IgD-negative memory B cell (primary cell): ENCODE measurements around the gene IMPDH1. TPM values are rescaled to one million over a fixed set of nuclear protein-coding genes. Genes with fewer than 3 reads are reported as not detected.
"Not testable (repeated sequence)": the region's sequence is repeated elsewhere in the genome, so short reads cannot be mapped to it uniquely, and the experiment has no call there.

Experiments
- H3K27ac Mint-ChIP-seq, 3 donors: one replicate each; pipeline ENCODE4 v1.8.0; 2020 to 2022; ENCODE audit warnings: mild to moderate bottlenecking in 3 of 3, mixed read lengths in 3 of 3, moderate library complexity in 1 of 3
- H3K27me3 Mint-ChIP-seq: one replicate; pipeline ENCODE4 v1.8.0; 2021; ENCODE audit warnings: mixed read lengths
- H3K36me3 Mint-ChIP-seq: one replicate; pipeline ENCODE4 v1.8.0; 2020; ENCODE audit warnings: mild to moderate bottlenecking, mixed read lengths
- H3K4me1 Mint-ChIP-seq, 3 donors: one replicate each; pipeline ENCODE4 v1.8.0; 2020 to 2022; ENCODE audit warnings: mixed read lengths in 3 of 3, mild to moderate bottlenecking in 1 of 3
- H3K4me3 Mint-ChIP-seq, 4 donors: one replicate each; pipeline ENCODE4 v1.8.0; 2020 to 2022; ENCODE audit warnings: mild to moderate bottlenecking in 4 of 4, mixed read lengths in 4 of 4, moderate library complexity in 3 of 4
- H3K9me3 Mint-ChIP-seq, 3 donors: one replicate each; pipeline ENCODE4 v1.8.0; 2020 to 2021; ENCODE audit warnings: mixed read lengths in 3 of 3, mild to moderate bottlenecking in 1 of 3
- polyA plus RNA-seq: library from polyadenylated mRNA; unstranded; fragments of 300-500 nt; fragmentation: Illumina TruSeq; gene quantifications from one replicate; pipeline ENCODE4 v1.2.3, GENCODE V29; 2021

The IMPDH1 gene
- 58.6 TPM for polyA plus RNA-seq

DNA sequence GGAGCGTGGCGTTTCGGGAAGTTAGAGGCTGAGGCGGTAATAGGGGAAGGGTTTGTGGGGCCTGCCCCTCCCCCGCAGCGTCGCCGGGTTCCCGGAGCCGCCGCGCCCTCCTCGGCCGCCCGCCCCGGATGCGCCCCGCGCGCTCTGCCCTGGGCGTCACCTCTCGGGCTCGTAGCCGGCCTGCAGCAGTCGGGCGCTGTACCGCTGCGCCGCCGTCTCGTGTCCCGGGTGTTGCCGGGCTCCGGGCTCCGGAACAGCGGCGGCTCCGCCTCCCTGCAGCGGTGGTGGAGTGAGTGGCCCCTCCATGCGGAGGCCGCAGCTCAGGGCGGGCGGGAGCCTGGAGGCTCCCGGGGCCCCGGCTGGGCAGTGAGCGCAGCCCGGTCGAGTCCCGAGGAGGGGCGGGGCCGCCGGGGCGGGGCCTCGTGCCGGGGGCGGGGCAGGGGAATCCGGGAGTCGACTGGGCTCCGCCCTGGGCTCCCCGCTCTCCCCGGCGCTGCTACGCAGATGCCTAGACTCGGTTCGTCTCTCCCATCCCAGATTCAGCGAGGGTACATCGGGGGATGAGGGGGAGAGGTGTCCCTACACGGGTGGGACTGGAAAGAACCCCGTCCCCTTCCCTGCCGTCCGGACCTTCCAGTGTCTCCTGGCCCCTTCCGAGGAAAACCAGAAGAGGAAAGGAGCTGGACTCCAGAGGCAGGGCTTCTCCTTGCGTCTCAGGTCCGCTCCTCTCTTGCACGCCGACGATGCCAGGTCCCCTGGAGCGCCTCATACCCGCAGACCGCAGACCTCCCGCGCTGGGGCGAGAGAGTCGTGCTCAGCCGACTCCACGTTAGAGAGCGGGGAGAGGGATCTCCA is at the start of gene IMPDH1:
IMPDH1 (minus strand) TSS at position 387 of the 855 bp plus-strand sequence; CDS start at position 306, 81 bp downstream.
- peaks cover 2% of the 10 kb centered on the region for H3K36me3 Mint-ChIP-seq
- peaks cover 26 to 29% (median 28%) of the 10 kb centered on the region in 3 donors for H3K4me1 Mint-ChIP-seq
- peaks cover 0 to 2% (median 0%) of the 10 kb centered on the region in 3 donors for H3K9me3 Mint-ChIP-seq
- H3K27me3 Mint-ChIP-seq = peaks cover 3% of the 10 kb centered on the region
- peak within 1 kb of the TSS; percentile 82 to 97 (median 92) for H3K4me3 Mint-ChIP-seq
- peak within 1 kb of the TSS; percentile 77 to 89 (median 85) for H3K27ac Mint-ChIP-seq

DNA sequence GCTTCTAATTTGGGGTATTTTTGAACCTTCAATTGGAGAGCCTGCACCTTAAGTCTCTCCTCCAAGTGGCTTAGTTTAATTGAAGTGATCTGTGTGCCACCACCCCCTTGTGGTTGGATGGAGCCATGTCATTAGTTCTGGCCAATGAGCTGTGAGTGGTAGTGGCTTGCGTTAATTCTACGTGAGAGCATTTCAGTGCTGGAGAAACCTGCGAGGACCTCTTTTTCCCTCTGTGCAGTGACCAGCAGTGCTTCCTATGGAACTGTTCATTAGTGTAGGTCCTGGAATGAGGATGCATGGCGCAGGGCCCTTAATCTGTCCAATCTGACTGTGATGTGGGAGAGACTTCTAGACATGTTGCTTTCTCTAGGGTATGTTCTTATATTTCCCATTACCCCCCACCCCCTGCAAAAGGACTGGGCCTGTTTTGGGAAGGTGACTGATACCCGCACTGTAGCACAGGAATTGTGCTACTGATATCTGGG is 49.7 kb upstream of the IMPDH1 start:
- H3K27me3 Mint-ChIP-seq = peaks cover 1% of the 10 kb centered on the region
- H3K4me1 Mint-ChIP-seq = peaks cover 15 to 22% (median 17%) of the 10 kb centered on the region in 3 donors
- H3K9me3 Mint-ChIP-seq = no peaks in the 10 kb centered on the region
- H3K36me3 Mint-ChIP-seq = peaks cover 2% of the 10 kb centered on the region
- H3K4me3 Mint-ChIP-seq = peak overlapping the region in 2 of 4 donors; percentile 2 to 92
- peak overlapping the region in 1 of 3 donors; percentile 5 for H3K27ac Mint-ChIP-seq

DNA sequence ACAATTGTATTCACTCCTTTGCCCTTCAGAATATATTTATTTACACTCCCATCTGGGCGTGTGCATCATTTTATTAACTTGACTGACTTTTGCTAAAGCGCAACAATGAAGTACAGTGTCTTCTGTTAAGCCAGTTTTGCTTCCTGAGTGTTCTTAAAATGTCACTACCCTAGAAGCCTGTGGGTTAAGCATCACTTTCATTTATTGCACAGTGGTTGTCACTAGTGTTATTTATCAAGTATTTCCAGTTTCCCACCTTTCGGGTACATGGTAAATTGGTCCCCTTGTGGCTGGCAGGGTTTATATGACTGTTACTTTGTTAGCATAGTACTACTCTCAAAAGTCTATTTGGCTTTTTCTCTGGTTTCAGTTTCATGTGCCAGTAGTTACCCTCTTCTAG is 49.2 kb upstream of the IMPDH1 start:
- peaks cover 15 to 22% (median 17%) of the 10 kb centered on the region in 3 donors for H3K4me1 Mint-ChIP-seq
- H3K27ac Mint-ChIP-seq = peak overlapping the region in 1 of 3 donors; percentile 5
- H3K36me3 Mint-ChIP-seq = peaks cover 2% of the 10 kb centered on the region
- H3K27me3 Mint-ChIP-seq = peaks cover 1% of the 10 kb centered on the region
- peak overlapping the region in 1 of 4 donors; percentile 92 for H3K4me3 Mint-ChIP-seq
- H3K9me3 Mint-ChIP-seq = no peaks in the 10 kb centered on the region

DNA sequence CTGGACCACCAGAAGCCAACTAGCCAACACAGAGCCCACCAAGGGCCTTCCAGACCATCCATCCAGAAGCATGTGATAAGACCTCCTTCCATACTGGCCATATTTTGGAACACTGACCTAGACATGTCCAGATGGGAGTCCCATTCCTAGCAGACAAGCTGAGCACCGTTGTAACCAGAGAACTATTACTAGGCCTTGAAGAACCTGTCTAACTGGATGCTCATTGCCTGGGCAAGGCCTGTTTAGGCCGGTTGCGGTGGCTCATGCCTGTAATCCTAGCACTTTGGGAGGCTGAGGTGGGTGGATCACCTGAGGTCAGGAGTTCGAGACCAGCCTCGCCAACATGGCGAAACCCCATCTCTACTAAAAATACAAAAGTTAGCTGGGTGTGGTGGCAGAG is 47.6 kb upstream of the IMPDH1 start:
- not testable (repeated sequence) for H3K9me3 Mint-ChIP-seq, H3K36me3 Mint-ChIP-seq, H3K27me3 Mint-ChIP-seq
- peaks cover 15 to 23% (median 17%) of the 10 kb centered on the region in 3 donors for H3K4me1 Mint-ChIP-seq
- peak overlapping the region in 2 of 4 donors; percentile 59 to 92 for H3K4me3 Mint-ChIP-seq
- peak overlapping the region in 1 of 3 donors; percentile 56 for H3K27ac Mint-ChIP-seq

DNA sequence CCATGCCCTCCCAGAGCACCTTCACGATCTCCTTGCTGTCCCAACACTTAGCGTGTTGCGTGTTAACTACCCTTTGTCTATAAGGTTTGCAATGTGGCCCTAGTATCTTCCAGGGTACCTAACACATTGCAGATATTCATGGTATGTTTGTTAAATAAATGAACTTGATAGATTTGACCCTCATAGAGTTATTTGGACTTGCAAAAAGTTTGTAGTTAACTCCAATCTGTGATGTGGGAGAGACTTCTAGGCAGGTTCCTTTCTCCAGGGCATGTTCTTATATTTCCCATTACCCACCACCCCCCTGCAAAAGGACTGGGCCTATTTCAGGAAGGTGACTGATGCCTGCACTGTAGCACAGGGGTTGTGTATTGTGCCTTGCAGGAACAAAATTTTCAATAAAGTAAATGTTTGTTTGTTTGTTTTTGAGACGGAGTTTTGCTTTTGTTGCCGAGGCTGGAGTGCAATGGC is 46.5 kb upstream of the IMPDH1 start:
- Mint-ChIP-seq H3K9me3 (no peaks in the 10 kb centered on the region), H3K36me3 (peaks cover 2% of the 10 kb centered on the region), H3K27me3 (peaks cover 1% of the 10 kb centered on the region), H3K27ac (peak overlapping the region; percentile 3 to 91 (median 63)), H3K4me1 (peaks cover 15 to 27% (median 17%) of the 10 kb centered on the region in 3 donors), H3K4me3 (peak overlapping the region; percentile 92 to 99 (median 95))

DNA sequence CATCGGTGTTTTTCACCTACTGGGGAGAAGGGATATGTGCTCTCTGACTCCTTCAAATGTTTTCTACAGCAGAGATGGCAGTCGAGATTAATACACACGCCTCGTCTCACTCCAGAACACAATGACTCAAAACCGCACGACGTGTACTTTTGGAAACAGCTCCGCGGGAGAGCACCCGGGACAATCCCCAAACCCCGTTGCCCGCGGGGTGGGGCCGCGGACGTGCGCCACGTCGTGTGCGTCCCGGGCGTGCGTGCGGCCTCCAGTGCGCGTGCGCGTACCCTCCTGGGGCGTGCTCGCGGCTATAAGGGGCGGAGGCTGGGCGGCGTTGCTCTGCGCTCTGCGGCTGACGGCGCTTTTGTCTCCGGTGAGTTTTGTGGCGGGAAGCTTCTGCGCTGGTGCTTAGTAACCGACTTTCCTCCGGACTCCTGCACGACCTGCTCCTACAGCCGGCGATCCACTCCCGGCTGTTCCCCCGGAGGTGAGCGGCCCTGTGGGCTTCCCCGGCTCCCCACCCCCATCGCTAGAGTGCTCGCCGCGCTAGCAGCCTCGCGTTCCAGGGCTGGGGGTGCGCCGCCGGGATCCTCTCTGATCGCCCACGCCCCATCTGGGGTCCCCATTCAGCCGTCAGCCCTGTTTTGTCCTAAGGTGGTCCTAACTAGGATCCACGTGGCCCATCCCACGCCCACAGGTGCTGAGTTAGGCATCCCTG is 45.9 kb upstream of the IMPDH1 start, which contains the start of gene HILPDA:
HILPDA (plus strand) TSS at position 336 of the 712 bp plus-strand sequence. CDS start 1,391 bp downstream, outside the sequence.
- peaks cover 2% of the 10 kb centered on the region for H3K36me3 Mint-ChIP-seq
- H3K27me3 Mint-ChIP-seq = peaks cover 1% of the 10 kb centered on the region
- H3K4me1 Mint-ChIP-seq = peaks cover 15 to 27% (median 17%) of the 10 kb centered on the region in 3 donors
- H3K9me3 Mint-ChIP-seq = no peaks in the 10 kb centered on the region
- peak within 1 kb of the TSS; percentile 92 to 99 (median 95) for H3K4me3 Mint-ChIP-seq
- H3K27ac Mint-ChIP-seq = peak within 1 kb of the TSS; percentile 63 to 96 (median 92)

DNA sequence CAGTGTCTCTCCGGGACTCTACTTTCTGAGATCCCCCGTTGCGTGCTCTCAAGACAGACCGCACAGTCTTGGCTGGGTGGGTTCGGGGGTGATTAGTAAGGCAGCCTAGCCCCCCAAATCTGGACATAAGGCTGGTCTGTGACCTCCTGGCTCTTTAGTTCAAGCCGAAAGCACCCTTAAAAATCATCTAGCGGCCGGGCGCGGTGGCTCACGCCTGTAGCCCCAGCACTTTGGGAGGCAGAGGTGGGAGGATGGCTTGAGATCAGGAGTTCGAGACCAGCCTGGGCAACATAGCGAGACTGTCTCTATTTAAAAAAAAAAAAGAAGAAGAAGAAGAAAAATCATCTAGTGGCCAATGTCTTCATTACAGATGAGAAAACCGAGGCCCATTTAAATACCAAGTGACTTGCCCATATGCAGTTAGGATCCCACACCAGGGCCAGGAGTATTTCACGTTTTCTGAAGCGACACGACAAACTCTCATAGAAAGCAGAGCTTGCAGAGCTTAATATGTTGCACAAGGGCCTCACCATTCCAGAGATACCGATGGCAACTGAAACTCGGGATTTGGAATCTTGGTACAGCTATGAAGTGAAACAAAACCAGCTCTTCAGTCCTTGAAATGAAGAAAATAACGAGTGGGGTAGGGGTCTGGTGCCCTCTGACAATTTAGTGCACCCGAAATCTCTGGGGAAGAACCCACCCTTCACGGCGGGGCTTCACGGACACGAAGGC is 45.2 kb upstream of the IMPDH1 start:
- H3K4me1 Mint-ChIP-seq = peaks cover 15 to 27% (median 17%) of the 10 kb centered on the region in 3 donors
- peaks cover 1% of the 10 kb centered on the region for H3K27me3 Mint-ChIP-seq
- H3K4me3 Mint-ChIP-seq = peak overlapping the region; percentile 92 to 99 (median 95)
- H3K27ac Mint-ChIP-seq = peak overlapping the region; percentile 63 to 96 (median 92)
- H3K36me3 Mint-ChIP-seq = peaks cover 2% of the 10 kb centered on the region
- no peaks in the 10 kb centered on the region for H3K9me3 Mint-ChIP-seq

DNA sequence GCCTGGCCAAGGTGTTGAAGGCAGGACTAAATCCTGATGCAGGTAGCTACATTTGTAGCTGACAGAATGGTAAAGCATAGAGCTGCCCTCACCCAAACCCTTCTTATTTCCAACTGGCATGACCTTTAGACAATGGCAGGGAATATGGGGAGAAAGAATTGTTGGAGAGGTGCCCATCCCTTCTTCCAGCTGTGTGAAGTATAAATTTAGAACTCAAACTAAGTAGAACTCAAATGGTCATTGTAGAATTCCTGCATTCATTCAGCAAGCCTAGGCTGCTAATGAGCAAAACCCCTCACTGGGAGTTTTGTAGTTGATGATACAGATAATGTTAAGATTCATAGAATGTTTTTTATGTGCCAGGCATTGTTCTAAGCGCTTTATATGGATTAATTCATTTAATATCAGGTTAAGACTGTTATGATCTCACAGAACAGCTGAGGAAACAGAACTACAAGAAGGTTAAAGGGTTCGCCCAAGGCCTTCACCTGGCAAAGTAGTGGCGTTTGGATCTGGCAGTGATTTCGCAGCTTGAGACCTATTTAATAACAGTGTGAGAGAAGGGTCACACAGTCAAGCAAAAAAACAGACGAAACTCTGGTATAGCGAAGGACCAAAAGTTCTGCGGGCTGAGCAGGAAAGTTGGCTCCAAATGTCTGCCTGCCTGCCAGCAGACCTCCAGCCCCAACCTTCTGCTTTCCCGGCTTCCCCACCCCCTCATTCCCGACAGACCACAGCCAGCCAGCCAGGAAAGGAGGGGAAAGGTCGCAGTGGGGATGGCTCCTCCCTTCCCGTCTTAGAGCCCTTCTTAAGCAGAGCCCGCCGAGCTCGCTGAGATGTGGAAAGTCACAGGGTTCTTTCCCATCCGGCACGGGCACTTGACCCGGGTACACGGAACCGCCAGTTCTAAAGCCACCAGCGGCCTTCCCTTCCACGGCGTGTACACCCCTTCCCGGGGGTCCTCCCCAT is 44.3 kb upstream of the IMPDH1 start:
- peaks cover 2% of the 10 kb centered on the region for H3K36me3 Mint-ChIP-seq
- no peaks in the 10 kb centered on the region for H3K9me3 Mint-ChIP-seq
- H3K4me3 Mint-ChIP-seq = peak overlapping the region; percentile 46 to 99 (median 91)
- peak overlapping the region in 2 of 3 donors; percentile 59 to 64 for H3K27ac Mint-ChIP-seq
- H3K4me1 Mint-ChIP-seq = peaks cover 10 to 22% (median 12%) of the 10 kb centered on the region in 3 donors
- peaks cover 1% of the 10 kb centered on the region for H3K27me3 Mint-ChIP-seq

DNA sequence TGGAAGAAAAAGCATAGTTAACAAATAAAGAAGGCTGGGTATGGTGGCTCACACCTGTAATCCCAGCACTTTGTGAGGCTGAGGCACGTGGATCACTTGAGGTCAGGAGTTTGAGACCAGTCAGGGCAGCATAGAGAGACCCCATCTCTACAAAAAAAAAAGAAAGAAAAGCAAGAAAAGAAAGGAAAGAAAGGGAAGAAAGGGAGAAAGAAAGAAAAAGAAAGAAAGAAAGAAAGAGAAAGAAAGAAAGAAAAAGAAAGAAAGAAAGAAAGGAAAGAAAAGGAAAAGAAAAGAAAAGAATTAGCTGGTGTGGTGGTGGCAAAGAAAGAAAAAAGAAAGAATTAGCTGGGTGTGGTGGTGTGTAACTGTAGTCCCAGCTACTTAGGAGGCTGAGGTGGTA is 42.8 kb upstream of the IMPDH1 start:
- H3K4me3 Mint-ChIP-seq = peak overlapping the region in 1 of 4 donors; percentile 37
- no peak overlapping the region for H3K27ac Mint-ChIP-seq
- H3K27me3 Mint-ChIP-seq = peaks cover 1% of the 10 kb centered on the region
- peaks cover 2% of the 10 kb centered on the region for H3K36me3 Mint-ChIP-seq
- no peaks in the 10 kb centered on the region for H3K9me3 Mint-ChIP-seq
- H3K4me1 Mint-ChIP-seq = peaks cover 8 to 15% (median 11%) of the 10 kb centered on the region in 3 donors

DNA sequence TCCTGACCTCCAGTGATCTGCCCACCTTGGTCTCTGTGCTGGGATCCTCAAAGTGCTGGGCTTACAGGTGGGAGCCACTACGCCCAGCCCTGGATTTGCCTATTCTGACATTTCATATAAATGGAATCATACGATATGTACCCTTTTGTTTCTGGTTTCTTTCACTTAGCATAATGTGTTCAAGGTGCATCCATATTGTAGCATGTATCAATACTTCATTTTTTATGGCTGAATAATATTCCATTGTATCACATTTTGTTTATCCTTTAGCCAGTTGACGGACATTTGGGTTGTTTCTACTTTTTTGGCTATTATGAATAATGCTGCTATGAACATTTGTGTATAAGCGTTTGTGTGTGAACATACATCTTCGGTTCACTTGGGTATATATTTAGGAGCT is 41.1 kb upstream of the IMPDH1 start:
- H3K27me3 Mint-ChIP-seq = peaks cover 1% of the 10 kb centered on the region
- H3K4me1 Mint-ChIP-seq = peaks cover 4 to 8% (median 6%) of the 10 kb centered on the region in 3 donors
- no peak overlapping the region for H3K4me3 Mint-ChIP-seq
- H3K36me3 Mint-ChIP-seq = peaks cover 2% of the 10 kb centered on the region
- no peak overlapping the region for H3K27ac Mint-ChIP-seq
- H3K9me3 Mint-ChIP-seq = no peaks in the 10 kb centered on the region

DNA sequence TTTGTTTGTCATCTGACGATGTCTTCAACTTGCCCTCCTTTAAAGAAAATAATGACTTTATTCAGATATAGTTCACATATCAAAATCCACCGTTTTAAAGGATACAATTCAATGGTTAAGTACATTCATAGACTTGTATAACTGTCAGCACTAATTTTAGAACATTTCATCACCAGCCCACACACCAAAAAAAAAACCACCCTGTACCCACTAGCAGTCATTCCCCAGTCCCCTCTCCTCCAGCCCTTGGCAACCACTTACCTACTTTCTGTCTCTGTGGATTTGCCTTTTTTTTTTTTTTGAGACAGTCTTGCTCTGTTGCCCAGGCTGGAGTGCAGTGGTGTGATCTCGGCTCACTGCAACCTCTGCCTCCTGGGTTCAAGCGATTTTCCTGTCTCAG is 40.6 kb upstream of the IMPDH1 start:
- Mint-ChIP-seq H3K36me3 (peaks cover 2% of the 10 kb centered on the region), H3K27me3 (peaks cover 1% of the 10 kb centered on the region), H3K27ac (no peak overlapping the region), H3K9me3 (no peaks in the 10 kb centered on the region), H3K4me3 (no peak overlapping the region), H3K4me1 (peaks cover 4 to 8% (median 4%) of the 10 kb centered on the region in 3 donors)

DNA sequence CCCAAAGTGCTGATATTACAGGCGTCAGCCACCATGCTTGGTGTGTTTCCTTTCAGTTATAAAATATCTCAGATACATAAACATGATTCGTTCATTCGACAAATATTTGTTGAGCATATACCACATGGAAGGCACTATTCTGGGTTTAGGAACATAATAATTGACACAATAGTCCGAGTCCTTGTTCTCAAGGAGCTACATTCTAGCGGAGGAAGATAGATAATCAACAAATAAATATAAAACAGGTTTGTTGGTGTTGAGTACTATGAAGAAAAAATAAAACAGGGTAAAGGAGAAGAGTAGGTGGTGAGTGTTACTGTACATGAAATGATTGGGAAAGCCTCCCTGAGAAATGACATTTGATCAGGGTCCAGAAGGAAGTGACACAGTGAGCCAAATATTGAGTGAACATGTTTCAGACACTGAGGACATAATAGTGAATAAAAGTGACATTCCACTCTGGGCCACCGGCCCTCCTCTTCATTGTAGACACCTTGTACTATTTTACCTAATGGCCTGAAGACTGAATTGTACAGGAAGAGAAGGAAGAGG is 39.0 kb upstream of the IMPDH1 start:
- Mint-ChIP-seq H3K27me3 (no peaks in the 10 kb centered on the region), H3K27ac (no peak overlapping the region), H3K36me3 (peaks cover 2% of the 10 kb centered on the region), H3K9me3 (no peaks in the 10 kb centered on the region), H3K4me1 (peaks cover 0 to 6% (median 3%) of the 10 kb centered on the region in 3 donors), H3K4me3 (no peak overlapping the region)

DNA sequence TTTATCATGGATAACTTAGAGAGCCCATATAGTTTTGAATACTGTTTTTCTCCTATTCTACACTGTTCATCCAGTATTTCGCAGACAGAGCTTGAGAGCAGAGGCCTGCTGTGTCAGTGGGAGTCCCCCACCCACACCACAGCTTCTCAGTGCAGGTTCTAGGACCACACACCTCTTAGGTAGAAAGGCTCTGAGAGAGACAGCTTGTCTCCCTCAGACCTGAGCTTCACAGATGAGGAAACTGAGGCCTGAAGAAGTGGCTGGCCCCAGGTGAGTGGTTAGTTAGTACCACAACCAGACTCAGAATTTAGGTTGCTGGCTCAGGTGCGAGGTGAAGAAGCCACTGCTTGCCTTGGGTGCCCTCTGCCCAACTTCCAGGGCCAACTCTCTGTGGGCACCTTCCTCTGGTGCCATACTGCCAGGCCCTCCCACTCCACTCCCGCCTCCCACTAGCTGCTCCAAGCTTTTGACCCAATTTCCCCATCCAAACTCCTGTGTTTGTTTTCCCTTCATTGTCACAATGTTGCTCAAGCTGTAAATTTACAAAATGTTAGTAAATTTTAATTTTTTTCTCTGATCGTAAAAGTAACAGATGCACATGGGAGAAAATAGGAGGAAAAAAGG is 38.3 kb upstream of the IMPDH1 start:
- Mint-ChIP-seq H3K4me3 (no peak overlapping the region), H3K36me3 (peaks cover 2% of the 10 kb centered on the region), H3K9me3 (no peaks in the 10 kb centered on the region), H3K4me1 (peaks cover 3 to 6% (median 5%) of the 10 kb centered on the region in 3 donors), H3K27ac (no peak overlapping the region), H3K27me3 (no peaks in the 10 kb centered on the region)
